Measurements from ENCODE around the gene SHOC1.
A peak's percentile ranks its signal among the peaks of the same experiment; 100 is the strongest.

Gene SHOC1

DNA sequence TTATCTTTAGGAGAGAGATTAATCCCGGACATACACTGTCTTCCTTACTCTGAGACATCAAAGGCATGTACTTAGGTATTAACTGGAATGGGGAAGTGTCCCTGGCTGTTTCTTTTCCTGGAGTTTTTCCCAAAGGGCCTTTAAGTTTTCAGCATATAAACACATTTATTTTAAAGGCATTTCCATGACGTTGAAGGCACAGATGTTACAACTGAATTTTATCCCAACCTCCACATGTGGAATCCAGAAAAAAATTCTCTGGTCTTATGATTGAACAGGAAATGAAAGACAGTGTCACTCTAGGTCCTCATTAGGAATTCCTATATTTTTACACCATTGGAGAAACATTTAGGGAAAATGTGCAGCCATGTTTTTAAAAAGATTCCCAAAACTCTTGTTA is 41.6 kb upstream of the SHOC1 start:
- TF ChIP-seq, protein P1, sequence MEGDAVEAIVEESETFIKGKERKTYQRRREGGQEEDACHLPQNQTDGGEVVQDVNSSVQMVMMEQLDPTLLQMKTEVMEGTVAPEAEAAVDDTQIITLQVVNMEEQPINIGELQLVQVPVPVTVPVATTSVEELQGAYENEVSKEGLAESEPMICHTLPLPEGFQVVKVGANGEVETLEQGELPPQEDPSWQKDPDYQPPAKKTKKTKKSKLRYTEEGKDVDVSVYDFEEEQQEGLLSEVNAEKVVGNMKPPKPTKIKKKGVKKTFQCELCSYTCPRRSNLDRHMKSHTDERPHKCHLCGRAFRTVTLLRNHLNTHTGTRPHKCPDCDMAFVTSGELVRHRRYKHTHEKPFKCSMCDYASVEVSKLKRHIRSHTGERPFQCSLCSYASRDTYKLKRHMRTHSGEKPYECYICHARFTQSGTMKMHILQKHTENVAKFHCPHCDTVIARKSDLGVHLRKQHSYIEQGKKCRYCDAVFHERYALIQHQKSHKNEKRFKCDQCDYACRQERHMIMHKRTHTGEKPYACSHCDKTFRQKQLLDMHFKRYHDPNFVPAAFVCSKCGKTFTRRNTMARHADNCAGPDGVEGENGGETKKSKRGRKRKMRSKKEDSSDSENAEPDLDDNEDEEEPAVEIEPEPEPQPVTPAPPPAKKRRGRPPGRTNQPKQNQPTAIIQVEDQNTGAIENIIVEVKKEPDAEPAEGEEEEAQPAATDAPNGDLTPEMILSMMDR (IDR thresholded peaks at IDR 0.05; ENCODE audit: low read length, missing control alignments) = no peak
- DNase-seq (ENCODE audit: low read depth) = no peak
- no peak overlapping the region for H3K4me3 ChIP-seq (replicated peaks; ENCODE audit: low read depth, low read length)

DNA sequence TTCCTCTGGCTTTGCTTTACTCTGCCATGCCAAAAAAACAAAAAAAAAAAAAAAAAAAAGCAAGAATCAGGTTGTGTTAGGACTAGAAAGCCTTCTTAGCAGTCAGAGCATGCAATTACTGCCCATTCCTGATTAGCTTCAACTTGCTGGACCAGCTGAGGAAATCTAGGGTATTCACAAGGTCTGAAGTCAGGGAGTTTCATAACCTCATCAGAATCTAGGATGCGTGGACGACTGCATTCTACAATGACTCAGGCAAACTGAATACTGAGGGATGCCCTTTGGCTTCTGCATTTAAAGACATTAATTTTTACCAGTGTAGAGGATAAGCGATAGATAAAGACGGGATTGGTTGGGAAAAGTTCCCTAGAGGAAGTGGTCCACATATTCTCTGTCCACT is 39.2 kb upstream of the SHOC1 start:
- TF ChIP-seq, protein P1 (IDR thresholded peaks at IDR 0.05; ENCODE audit: low read length, missing control alignments) = no peak
- H3K4me3 ChIP-seq (replicated peaks; ENCODE audit: low read depth, low read length) = no peak overlapping the region
- DNase-seq (ENCODE audit: low read depth) = peak; percentile 65

DNA sequence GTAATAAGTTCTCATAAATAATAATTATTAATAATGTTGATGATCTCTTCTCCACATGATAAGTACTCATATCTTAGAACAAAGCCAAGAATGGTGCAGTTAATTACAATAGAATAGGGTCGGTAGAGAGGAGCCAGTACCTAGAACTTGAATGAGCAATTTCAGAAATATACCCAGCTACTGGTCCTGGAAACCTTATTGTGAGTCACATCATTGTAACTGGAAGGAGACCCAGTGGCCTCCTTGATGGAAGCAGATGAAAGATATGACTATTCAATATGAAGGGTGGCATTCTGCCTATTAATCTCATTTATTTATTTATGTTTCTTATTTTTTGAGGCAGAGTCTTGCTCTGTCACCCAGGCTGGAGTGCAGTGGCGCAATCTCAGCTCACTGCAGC is 37.7 kb upstream of the SHOC1 start:
- DNase-seq (ENCODE audit: low read depth) = no peak
- TF ChIP-seq, protein P1 (IDR thresholded peaks at IDR 0.05; ENCODE audit: low read length, missing control alignments) = no peak
- no peak overlapping the region for H3K4me3 ChIP-seq (replicated peaks; ENCODE audit: low read depth, low read length)

DNA sequence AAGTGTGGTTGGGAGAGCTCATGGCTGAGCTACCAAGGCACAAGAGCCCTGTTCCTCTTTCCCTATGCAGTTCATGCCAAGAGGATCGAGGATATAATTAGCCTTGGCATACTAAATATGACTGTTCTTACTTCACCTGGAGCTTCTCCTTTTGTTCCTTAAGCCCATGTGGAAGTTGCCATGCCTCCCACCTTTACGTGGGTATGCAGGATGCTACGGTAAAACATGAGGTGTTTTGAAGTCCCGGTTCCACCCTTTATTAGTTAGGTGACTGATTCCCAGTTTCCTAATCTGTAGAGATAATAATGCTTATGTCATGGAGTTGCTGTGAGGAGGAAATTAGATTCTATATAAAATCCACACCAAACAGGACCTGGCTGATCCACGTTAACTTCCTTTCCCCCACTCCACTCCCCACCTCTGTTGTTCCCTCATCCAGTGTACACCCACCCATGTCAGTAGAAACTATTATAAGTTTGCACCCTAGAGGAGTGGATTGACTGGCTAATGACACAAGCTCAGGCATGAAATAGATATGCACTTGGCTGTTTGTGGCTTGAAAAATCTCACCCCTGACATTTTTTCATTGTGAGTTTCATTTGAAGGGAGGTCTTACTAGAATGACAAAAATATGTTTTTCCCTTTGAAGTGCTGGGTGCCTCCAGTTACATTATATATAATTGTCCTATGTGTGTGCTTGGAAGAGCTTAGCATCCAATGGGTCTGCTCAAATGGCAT is 36.8 kb upstream of the SHOC1 start:
- no peak overlapping the region for H3K4me3 ChIP-seq (replicated peaks; ENCODE audit: low read depth, low read length)
- DNase-seq (ENCODE audit: low read depth) = no peak
- TF ChIP-seq, protein P1 (IDR thresholded peaks at IDR 0.05; ENCODE audit: low read length, missing control alignments) = no peak

DNA sequence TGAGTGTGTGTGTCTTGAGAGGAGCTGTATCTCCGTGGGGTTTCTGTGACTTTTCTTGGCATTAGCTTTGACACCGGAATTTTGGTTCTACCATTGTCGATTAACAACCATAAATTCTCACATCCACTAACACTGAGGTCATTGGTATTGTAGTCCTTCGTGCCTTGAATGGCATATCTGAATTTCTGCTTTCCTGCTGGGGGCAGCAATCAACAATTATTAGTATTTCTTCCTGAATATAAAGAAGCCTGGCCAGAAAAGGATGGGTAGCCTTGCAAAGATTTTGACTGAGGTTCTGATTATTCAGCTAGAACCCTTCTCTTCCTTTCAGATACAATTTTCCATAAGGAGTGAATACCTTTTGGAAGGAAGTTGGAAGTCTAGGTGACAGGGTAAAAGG is 33.5 kb upstream of the SHOC1 start:
- TF ChIP-seq, protein P1 (IDR thresholded peaks at IDR 0.05; ENCODE audit: low read length, missing control alignments) = peak; percentile 3
- no peak overlapping the region for H3K4me3 ChIP-seq (replicated peaks; ENCODE audit: low read depth, low read length)
- DNase-seq (ENCODE audit: low read depth) = peak; percentile 51

DNA sequence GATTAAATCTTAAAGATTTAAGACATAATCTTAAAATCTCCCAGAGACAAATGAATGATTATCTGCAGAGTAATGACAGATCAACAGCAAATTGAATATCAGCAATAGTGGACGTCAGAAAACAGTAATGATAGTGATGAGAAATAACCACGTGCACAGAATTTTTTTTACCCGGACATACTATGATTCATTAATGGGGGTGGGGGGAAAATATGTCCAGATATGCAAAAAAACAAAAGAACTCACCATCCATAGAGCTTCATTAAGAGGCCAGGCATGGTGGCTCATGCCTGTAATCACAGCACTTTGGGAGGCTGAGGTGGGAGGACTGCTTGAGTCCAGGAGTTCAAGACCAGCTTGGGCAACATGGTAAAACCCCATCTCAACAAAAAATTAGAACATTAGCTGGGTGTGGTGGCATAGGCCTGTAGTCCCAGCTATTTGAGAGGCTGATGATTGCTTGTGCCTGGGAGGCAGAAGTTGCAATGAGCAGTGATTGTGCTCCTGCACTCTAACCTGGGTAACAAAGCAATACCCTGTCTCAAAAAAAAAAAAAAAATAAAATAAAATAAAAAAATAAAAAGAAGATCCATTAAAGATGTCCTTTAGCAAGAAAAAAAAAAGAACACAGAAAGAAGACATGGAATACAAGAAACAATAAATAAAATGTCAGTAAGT is 30.9 kb upstream of the SHOC1 start:
- DNase-seq (ENCODE audit: low read depth) = peak; percentile 62
- H3K4me3 ChIP-seq (replicated peaks; ENCODE audit: low read depth, low read length) = no peak overlapping the region
- TF ChIP-seq, protein P1 (IDR thresholded peaks at IDR 0.05; ENCODE audit: low read length, missing control alignments) = no peak
